ENCODE data around the gene INPP5D. TPM values are rescaled to one million over a fixed set of nuclear protein-coding genes. Genes with fewer than 3 reads are reported as not detected.

INPP5D gene
- total and polyA plus RNA-seq, 2 of the 8 experiments (the other 6 are each of a cell fraction or from before 2014, with no cell fraction given): 4.5 to 7.1 TPM

DNA sequence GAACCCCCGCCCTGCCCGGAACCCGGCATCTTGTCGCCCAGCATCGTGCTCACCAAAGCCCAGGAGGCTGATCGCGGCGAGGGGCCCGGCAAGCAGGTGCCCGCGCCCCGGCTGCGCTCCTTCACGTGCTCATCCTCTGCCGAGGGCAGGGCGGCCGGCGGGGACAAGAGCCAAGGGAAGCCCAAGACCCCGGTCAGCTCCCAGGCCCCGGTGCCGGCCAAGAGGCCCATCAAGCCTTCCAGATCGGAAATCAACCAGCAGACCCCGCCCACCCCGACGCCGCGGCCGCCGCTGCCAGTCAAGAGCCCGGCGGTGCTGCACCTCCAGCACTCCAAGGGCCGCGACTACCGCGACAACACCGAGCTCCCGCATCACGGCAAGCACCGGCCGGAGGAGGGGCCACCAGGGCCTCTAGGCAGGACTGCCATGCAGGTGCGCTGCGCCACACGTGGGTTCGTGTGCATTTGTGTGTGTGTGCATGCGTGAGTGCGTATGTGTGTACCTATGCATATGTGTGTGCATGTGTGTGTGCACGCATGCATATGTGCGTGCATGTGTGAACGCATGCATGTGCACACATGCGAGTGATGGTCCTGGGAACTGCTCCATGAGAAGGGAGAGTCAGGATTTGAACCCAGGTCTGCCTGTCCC lies 144.3 kb downstream of the INPP5D start (continued):
- TF ChIP-seq, protein P1, sequence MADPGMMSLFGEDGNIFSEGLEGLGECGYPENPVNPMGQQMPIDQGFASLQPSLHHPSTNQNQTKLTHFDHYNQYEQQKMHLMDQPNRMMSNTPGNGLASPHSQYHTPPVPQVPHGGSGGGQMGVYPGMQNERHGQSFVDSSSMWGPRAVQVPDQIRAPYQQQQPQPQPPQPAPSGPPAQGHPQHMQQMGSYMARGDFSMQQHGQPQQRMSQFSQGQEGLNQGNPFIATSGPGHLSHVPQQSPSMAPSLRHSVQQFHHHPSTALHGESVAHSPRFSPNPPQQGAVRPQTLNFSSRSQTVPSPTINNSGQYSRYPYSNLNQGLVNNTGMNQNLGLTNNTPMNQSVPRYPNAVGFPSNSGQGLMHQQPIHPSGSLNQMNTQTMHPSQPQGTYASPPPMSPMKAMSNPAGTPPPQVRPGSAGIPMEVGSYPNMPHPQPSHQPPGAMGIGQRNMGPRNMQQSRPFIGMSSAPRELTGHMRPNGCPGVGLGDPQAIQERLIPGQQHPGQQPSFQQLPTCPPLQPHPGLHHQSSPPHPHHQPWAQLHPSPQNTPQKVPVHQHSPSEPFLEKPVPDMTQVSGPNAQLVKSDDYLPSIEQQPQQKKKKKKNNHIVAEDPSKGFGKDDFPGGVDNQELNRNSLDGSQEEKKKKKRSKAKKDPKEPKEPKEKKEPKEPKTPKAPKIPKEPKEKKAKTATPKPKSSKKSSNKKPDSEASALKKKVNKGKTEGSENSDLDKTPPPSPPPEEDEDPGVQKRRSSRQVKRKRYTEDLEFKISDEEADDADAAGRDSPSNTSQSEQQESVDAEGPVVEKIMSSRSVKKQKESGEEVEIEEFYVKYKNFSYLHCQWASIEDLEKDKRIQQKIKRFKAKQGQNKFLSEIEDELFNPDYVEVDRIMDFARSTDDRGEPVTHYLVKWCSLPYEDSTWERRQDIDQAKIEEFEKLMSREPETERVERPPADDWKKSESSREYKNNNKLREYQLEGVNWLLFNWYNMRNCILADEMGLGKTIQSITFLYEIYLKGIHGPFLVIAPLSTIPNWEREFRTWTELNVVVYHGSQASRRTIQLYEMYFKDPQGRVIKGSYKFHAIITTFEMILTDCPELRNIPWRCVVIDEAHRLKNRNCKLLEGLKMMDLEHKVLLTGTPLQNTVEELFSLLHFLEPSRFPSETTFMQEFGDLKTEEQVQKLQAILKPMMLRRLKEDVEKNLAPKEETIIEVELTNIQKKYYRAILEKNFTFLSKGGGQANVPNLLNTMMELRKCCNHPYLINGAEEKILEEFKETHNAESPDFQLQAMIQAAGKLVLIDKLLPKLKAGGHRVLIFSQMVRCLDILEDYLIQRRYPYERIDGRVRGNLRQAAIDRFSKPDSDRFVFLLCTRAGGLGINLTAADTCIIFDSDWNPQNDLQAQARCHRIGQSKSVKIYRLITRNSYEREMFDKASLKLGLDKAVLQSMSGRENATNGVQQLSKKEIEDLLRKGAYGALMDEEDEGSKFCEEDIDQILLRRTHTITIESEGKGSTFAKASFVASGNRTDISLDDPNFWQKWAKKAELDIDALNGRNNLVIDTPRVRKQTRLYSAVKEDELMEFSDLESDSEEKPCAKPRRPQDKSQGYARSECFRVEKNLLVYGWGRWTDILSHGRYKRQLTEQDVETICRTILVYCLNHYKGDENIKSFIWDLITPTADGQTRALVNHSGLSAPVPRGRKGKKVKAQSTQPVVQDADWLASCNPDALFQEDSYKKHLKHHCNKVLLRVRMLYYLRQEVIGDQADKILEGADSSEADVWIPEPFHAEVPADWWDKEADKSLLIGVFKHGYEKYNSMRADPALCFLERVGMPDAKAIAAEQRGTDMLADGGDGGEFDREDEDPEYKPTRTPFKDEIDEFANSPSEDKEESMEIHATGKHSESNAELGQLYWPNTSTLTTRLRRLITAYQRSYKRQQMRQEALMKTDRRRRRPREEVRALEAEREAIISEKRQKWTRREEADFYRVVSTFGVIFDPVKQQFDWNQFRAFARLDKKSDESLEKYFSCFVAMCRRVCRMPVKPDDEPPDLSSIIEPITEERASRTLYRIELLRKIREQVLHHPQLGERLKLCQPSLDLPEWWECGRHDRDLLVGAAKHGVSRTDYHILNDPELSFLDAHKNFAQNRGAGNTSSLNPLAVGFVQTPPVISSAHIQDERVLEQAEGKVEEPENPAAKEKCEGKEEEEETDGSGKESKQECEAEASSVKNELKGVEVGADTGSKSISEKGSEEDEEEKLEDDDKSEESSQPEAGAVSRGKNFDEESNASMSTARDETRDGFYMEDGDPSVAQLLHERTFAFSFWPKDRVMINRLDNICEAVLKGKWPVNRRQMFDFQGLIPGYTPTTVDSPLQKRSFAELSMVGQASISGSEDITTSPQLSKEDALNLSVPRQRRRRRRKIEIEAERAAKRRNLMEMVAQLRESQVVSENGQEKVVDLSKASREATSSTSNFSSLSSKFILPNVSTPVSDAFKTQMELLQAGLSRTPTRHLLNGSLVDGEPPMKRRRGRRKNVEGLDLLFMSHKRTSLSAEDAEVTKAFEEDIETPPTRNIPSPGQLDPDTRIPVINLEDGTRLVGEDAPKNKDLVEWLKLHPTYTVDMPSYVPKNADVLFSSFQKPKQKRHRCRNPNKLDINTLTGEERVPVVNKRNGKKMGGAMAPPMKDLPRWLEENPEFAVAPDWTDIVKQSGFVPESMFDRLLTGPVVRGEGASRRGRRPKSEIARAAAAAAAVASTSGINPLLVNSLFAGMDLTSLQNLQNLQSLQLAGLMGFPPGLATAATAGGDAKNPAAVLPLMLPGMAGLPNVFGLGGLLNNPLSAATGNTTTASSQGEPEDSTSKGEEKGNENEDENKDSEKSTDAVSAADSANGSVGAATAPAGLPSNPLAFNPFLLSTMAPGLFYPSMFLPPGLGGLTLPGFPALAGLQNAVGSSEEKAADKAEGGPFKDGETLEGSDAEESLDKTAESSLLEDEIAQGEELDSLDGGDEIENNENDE (IDR thresholded peaks at IDR 0.05; ENCODE audit: insufficient replicate concordance, low read length): no peak
- TF ChIP-seq, protein P2, sequence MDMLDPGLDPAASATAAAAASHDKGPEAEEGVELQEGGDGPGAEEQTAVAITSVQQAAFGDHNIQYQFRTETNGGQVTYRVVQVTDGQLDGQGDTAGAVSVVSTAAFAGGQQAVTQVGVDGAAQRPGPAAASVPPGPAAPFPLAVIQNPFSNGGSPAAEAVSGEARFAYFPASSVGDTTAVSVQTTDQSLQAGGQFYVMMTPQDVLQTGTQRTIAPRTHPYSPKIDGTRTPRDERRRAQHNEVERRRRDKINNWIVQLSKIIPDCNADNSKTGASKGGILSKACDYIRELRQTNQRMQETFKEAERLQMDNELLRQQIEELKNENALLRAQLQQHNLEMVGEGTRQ (IDR thresholded peaks at IDR 0.05; ENCODE audit: low read length): no peak
- TF ChIP-seq, protein P3, sequence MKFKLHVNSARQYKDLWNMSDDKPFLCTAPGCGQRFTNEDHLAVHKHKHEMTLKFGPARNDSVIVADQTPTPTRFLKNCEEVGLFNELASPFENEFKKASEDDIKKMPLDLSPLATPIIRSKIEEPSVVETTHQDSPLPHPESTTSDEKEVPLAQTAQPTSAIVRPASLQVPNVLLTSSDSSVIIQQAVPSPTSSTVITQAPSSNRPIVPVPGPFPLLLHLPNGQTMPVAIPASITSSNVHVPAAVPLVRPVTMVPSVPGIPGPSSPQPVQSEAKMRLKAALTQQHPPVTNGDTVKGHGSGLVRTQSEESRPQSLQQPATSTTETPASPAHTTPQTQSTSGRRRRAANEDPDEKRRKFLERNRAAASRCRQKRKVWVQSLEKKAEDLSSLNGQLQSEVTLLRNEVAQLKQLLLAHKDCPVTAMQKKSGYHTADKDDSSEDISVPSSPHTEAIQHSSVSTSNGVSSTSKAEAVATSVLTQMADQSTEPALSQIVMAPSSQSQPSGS (IDR thresholded peaks at IDR 0.05; ENCODE audit: low read length): no peak
- TF ChIP-seq BACH1 (IDR thresholded peaks at IDR 0.05; ENCODE audit: low read length): no peak

All from H1 (cell line).